Activated naive CD8-positive, alpha-beta T cell treated with anti-CD3 and anti-CD28 coated beads for 36 hours (primary cell): ENCODE results near the gene IGFL2. TPM values are rescaled to one million over a fixed set of nuclear protein-coding genes. Genes with fewer than 3 reads are reported as not detected.
"Not testable (repeated sequence)": the region's sequence is repeated elsewhere in the genome, so short reads cannot be mapped to it uniquely, and the experiment has no call there.

Source experiments
- DNase-seq: peaks from one replicate; pipeline ENCODE4 v3.0.0; 2021
- H3K27ac Mint-ChIP-seq: one replicate; pipeline ENCODE4 v1.8.0; 2022; ENCODE audit warnings: mild to moderate bottlenecking, moderate library complexity, mixed read lengths
- H3K27me3 Mint-ChIP-seq: one replicate; pipeline ENCODE4 v1.8.0; 2022; ENCODE audit warnings: mild to moderate bottlenecking, mixed read lengths
- H3K36me3 Mint-ChIP-seq: one replicate; pipeline ENCODE4 v1.8.0; 2021; ENCODE audit warnings: mild to moderate bottlenecking, mixed read lengths
- H3K4me1 Mint-ChIP-seq: one replicate; pipeline ENCODE4 v1.8.0; 2021; ENCODE audit warnings: mixed read lengths
- H3K4me3 Mint-ChIP-seq: one replicate; pipeline ENCODE4 v1.8.0; 2022; ENCODE audit warnings: mild to moderate bottlenecking, moderate library complexity, mixed read lengths
- H3K9me3 Mint-ChIP-seq: one replicate; pipeline ENCODE4 v1.8.0; 2022; ENCODE audit warnings: mixed read lengths
- total RNA-seq, 2 experiments: library from RNA; stranded (reverse); gene quantifications; one replicate each; pipeline ENCODE4 v1.2.3, GENCODE V29; 2021

Gene IGFL2
- total RNA-seq, 2 experiments from 2014 or later: not detected

DNA sequence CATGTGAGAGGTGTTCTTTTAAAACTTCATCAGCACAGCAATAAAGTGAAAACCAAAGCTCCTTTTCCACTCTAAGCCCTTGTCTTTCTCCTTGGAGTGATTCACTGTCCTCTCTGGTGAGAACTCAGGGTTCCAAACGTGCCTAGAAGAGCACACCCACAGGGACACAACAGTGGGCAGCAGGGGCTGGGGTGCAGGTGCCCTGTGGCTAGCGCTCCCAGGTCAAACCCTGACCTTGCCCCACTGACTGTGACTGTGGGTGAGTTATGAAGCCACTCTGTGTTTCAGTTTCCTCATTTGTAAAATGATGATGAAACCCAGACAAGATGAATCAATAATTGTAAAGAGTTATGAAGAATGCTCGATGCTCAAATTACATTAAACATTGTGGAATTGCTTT is 43.9 kb downstream of the IGFL2 start:
- no peak for DNase-seq
- no peaks in the 10 kb centered on the region for H3K9me3 Mint-ChIP-seq
- no peaks in the 10 kb centered on the region for H3K36me3 Mint-ChIP-seq
- peaks cover 75% of the 10 kb centered on the region for H3K27me3 Mint-ChIP-seq
- no peak overlapping the region for H3K27ac Mint-ChIP-seq
- no peak overlapping the region for H3K4me3 Mint-ChIP-seq
- no peaks in the 10 kb centered on the region for H3K4me1 Mint-ChIP-seq

DNA sequence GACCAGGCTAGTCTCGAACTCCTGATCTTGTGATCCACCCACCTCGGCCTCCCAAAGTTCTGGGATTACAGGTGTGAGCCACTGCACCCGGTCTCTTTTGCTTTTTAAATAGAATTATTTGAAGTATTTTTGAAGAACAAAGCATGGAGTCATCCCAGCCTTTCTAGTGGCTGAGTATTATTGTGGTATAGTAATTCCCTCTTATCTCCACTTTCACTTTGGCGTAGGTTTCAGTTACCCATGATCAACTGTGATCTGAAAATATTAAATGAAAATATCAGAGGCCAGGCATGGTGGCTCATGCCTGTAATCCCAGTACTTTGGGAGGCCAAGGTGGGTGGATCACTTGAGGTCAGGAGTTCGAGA is 44.6 kb downstream of the IGFL2 start:
- H3K4me3 Mint-ChIP-seq, DNase-seq, H3K4me1 Mint-ChIP-seq, H3K36me3 Mint-ChIP-seq, H3K27ac Mint-ChIP-seq, H3K9me3 Mint-ChIP-seq: not testable (repeated sequence)
- peaks cover 81% of the 10 kb centered on the region for H3K27me3 Mint-ChIP-seq

DNA sequence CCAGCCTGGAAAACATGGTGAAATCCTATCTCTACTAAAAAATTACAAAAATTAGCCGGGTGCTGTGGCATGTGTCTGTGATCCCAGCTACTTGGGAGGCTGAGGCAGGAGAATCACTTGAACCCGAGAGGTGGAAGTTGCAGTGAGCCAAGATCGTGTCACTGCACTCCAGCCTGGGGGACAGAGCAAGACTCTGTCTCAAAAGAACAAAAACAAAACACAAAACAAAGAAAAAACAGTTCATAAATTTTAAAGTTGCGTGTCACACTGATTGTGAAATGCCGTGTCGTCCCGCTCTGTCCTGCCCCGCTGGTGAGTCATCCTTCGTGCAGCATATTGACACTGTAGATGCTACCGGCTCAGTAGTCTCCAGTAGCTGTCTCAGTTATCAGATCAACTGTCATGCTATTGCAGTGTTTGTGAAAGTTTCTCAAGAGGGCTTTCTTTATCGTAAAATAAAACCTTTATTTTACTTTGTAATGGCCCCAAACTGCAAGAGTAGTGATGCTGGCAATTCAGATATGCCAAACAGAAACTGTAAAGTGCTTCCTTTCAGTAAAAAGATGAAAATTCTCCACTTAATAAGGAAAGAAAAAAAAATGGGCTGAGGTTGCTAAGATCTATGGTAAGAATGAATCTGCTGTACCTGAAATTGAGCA is 45.1 kb downstream of the IGFL2 start:
- no peak overlapping the region for H3K27ac Mint-ChIP-seq
- H3K9me3 Mint-ChIP-seq: no peaks in the 10 kb centered on the region
- H3K27me3 Mint-ChIP-seq: peaks cover 79% of the 10 kb centered on the region
- no peak overlapping the region for H3K4me3 Mint-ChIP-seq
- H3K36me3 Mint-ChIP-seq: no peaks in the 10 kb centered on the region
- no peak for DNase-seq
- H3K4me1 Mint-ChIP-seq: no peaks in the 10 kb centered on the region

DNA sequence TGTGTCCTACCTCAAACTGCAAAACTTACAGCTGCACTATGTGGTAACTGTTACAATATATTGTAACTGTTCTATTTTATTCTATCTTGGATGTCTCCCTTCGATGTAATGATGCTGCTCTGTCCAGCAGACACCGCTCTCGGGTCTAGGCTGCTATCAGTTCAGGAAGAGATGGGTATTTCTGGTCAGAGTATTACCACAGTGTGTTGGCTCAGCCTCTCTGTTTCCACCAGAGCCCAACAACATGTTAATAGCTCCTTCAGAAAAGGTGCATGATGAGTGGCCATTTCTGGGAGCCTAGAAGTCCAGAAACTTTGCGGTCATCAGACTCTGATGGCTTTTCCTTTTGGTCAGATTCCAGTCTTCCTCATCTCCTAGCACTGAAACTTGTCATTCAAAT is 45.6 kb downstream of the IGFL2 start:
- peaks cover 79% of the 10 kb centered on the region for H3K27me3 Mint-ChIP-seq
- no peaks in the 10 kb centered on the region for H3K9me3 Mint-ChIP-seq
- no peaks in the 10 kb centered on the region for H3K4me1 Mint-ChIP-seq
- no peak overlapping the region for H3K4me3 Mint-ChIP-seq
- no peak overlapping the region for H3K27ac Mint-ChIP-seq
- DNase-seq: no peak
- no peaks in the 10 kb centered on the region for H3K36me3 Mint-ChIP-seq

DNA sequence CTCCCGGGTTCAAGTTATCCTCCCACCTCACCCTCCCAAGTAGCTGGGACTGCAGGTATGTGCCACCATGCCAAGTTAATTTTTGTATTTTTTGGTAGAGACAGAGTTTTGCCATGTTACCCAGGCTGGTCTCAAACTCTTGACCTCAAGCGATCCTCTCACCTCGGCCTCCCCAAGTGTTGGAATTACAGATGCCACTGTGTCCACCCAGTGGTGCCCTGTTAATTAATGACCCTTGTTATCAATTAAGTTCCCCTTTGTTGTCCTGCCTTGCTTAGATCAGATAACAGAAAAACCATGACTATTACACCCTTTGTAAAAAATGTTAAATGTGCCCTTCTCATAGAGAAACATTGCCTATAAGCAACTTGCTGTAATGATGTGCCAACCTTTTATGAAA is 47.1 kb downstream of the IGFL2 start:
- Mint-ChIP-seq H3K27me3 (peaks cover 68% of the 10 kb centered on the region), H3K4me3 (no peak overlapping the region), H3K9me3 (no peaks in the 10 kb centered on the region), H3K36me3 (no peaks in the 10 kb centered on the region), H3K4me1 (no peaks in the 10 kb centered on the region), H3K27ac (no peak overlapping the region)
- DNase-seq: no peak

DNA sequence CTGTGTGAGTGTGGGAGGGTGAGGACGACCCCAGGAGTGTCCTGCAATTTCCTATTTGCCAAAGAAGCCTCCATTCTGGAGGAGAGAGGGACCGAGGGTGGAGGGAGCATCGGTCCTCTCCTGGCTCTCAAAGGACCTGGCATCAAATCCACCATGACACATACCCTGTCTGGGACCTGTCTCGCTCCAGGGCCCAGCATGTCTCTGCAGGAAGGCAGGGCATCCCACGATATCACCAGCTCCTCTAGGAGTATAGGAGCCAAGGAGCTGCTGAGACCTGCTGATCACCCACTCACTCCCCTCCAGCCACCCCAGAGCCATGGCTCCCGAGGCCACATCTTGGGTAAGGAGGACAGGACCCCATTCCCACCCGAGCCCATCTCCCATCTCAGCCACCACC is 47.9 kb downstream of the IGFL2 start:
- not testable (repeated sequence) for H3K4me1 Mint-ChIP-seq, H3K27ac Mint-ChIP-seq

DNA sequence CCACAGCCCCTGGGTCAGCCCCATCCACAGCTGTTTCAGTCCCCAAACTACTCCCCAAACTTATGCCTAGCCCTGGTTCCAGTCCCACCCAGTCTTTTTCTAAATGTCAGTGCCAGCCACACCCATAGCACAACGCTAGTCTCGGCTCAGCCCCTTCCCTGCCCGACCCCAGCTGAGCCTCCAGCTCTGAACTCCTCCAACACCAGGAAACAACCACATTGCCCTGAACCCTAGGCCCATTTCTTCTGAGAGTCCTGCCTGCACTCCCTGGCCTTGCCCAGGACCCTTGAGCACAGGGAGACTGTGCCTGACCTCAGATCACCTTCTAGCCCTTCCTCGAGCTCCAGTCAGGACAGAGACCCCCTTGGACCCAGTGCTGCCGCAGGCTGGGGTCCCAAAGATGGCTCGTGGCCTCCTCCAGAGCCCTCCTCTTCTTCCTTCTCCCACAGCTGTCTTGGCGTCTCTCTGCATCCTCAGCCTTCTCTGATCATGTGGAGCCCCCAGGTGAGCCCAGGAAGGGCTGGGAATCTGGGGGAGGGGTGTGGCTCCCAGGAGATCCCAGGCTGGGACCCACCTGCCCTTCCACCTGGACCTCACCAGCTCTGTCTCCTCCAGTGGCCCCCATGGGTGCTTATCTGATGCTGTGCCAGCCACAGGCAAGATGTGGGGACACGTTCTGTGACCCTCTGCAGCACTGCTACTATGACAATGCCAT is 48.5 kb downstream of the IGFL2 start:
- Mint-ChIP-seq H3K4me3 (no peak overlapping the region), H3K27ac (no peak overlapping the region), H3K9me3 (no peaks in the 10 kb centered on the region), H3K36me3 (no peaks in the 10 kb centered on the region), H3K27me3 (peaks cover 58% of the 10 kb centered on the region), H3K4me1 (no peaks in the 10 kb centered on the region)
- DNase-seq: no peak

More for the DNA sequence above, 47.9 kb downstream of the IGFL2 start:
- not testable (repeated sequence) for H3K4me3 Mint-ChIP-seq, DNase-seq, H3K9me3 Mint-ChIP-seq, H3K36me3 Mint-ChIP-seq
- H3K27me3 Mint-ChIP-seq: peaks cover 60% of the 10 kb centered on the region

DNA sequence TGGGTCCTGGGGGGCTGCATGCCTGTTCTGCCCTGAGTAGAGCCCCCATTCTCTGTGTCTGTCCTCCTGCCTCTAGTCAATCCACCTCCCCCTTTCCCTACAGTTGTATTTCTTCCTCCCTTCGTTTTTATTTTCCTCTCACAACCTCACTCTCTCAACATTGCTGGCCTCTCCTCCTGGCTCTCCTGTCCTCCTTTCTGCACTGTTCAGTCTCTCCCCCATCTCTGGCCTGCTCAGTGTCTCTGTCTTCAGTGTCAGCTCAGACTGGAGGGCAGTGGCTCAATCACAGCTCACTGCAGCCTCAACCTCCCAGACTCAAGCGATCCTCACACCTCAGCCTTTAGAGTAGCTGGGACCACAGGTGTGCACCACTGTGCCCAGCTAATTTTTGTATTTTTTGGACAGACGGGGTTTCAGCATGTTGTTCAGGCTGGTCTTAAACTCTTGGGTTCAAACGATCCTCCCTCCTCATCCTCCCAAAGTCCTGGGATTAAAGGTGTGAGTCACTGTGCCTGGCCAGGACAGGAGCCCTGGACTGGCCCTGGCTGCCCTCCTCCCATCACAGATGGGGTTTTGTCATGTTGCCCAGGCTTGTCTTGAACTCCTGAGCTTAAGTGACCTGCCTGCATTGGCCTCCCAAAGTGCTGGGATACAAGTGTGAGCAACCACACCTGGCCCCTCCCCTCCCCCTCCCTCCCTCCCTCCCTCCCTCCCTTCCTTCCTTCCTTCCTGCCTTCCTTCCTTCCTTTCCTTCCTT is 49.5 kb downstream of the IGFL2 start:
- Mint-ChIP-seq H3K4me1 (no peaks in the 10 kb centered on the region), H3K27me3 (peaks cover 61% of the 10 kb centered on the region), H3K4me3 (no peak overlapping the region), H3K27ac (no peak overlapping the region), H3K9me3 (no peaks in the 10 kb centered on the region), H3K36me3 (no peaks in the 10 kb centered on the region)
- DNase-seq: no peak

DNA sequence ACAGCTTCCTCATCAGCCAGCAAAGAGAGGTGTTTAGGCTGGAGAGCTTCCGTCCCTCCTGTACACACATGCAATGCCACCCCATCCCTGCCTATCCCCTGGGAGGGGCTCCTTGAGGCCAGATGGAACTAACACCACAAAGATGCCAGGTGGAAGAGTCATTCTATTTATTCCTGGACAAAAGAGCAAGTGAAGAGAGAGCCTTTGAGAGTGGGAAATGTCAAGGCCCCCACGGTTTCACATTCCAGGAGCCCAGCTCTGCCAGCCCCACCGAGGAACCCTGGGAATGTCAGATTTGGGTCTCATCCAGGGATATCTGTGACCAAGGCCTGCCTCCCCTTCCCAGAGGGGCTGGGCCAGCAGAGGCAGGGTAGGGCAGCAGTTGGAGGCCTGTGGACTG is 50.7 kb downstream of the IGFL2 start:
- Mint-ChIP-seq H3K27me3 (peaks cover 52% of the 10 kb centered on the region), H3K36me3 (no peaks in the 10 kb centered on the region), H3K4me3 (no peak overlapping the region), H3K4me1 (no peaks in the 10 kb centered on the region), H3K9me3 (no peaks in the 10 kb centered on the region), H3K27ac (no peak overlapping the region)
- DNase-seq: no peak

DNA sequence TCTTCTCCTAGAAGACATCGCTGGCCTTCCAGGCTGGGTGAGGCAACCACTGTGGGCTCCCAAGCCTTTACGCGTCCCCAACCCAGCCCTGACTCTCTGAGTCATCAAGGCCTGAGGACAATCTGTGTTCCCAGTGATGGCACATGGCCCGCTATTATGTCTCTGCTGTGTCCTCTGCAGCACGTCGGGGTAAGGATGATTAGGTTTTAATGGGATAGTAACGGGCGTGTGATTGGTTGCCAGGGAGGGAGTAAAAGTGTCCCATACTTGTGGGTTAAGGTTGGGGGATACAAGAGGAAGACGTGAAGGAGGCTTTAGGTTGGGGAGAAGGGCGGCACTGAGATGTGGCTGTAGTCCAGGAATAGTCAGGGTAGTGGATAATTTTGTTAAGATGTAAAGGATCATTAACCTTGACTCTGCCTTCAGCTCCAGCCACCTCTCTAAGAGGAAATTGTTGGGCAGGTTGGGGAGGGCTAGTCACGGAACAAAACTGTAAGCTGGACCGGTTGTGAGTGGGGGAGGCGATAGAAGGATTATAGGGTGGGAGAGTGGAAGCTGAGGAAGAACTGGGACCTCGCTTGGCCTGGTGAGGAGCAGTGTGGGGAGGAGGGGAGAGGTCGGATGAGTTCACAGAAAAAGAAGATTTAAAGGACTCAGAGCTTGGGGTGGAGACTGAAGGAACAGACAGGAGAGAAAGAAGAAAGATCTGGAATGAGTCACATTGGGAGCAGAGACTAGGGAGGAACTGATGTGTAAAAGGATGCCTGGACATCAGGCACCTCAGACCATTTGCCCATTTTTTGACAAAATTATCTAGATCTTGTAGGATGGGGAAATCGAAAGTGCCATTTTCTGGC is 53.6 kb downstream of the IGFL2 start:
- no peaks in the 10 kb centered on the region for H3K9me3 Mint-ChIP-seq
- no peak overlapping the region for H3K4me3 Mint-ChIP-seq
- H3K27me3 Mint-ChIP-seq: peaks cover 27% of the 10 kb centered on the region
- H3K27ac Mint-ChIP-seq: no peak overlapping the region
- no peaks in the 10 kb centered on the region for H3K4me1 Mint-ChIP-seq
- no peak for DNase-seq
- H3K36me3 Mint-ChIP-seq: no peaks in the 10 kb centered on the region

DNA sequence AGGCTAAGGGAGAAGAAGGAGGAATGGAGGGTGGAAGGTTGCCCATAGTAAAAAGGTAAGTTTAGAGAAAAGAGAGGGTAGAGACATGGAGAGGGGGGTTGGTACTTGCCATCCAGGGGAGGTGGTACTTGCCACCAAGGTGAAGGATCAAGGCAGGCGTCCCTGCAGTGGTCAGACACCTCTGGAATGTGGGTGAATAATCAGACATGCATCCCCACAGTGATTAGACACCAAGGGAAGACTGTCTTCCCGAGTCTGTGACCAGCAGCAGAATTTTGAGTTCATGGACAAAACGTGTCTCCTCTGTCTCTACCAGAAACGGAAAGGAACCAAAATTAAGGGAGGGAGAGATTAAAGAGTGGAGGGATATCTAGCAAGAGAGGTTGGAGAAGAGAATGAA is 54.4 kb downstream of the IGFL2 start:
- Mint-ChIP-seq H3K4me3 (no peak overlapping the region), H3K27me3 (peaks cover 21% of the 10 kb centered on the region), H3K27ac (no peak overlapping the region), H3K9me3 (no peaks in the 10 kb centered on the region), H3K4me1 (no peaks in the 10 kb centered on the region), H3K36me3 (no peaks in the 10 kb centered on the region)
- no peak for DNase-seq

DNA sequence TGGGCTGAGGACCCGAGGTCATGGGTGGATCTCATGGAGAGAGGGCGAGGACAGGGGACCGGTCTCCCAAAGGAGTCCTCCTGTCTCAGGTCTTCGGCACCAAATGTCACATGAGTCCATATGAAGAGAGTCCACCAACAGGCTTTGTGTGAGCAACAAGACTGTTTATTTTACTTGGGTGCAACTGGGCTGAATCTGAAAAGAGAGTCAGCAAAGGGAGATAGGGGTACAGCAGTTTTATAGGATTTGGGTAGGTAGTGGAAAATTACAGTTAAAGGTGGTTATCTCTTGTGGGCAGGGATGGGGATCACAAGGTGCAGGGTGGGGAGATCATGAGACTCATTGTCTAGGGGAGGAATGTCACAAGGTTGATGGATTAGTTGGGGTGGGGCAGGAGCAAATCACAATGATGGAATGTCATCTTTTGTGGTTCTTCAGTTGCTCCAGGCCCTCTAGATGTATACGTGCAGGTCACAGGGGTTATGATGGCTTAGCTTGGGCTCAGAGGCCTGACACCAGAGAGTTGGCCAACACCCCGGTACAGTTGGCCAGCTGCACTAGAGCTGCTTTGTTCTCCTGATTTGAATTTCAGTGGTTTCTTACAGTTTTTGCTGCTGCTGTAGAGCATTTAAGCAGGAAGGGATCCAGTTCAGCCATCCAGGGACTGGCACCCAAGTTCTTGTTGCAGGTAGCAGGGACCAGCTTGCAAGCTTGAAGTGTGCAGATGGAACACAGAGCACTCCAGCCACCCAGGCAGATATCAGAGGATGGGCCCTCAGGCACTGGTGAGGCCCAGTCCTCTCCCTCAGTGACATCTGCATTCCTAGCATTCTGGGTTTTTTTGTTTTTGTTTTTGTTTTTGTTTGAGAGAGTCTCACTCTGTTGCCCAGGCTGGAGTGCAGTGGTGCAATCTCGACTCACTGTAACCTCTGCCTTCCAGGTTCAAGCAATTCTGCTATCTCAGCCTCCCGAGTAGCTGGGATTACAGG is 55.1 kb downstream of the IGFL2 start:
- H3K27ac Mint-ChIP-seq: no peak overlapping the region
- H3K27me3 Mint-ChIP-seq: peaks cover 20% of the 10 kb centered on the region
- no peak for DNase-seq
- H3K36me3 Mint-ChIP-seq: no peaks in the 10 kb centered on the region
- no peak overlapping the region for H3K4me3 Mint-ChIP-seq
- H3K4me1 Mint-ChIP-seq: no peaks in the 10 kb centered on the region
- H3K9me3 Mint-ChIP-seq: no peaks in the 10 kb centered on the region

DNA sequence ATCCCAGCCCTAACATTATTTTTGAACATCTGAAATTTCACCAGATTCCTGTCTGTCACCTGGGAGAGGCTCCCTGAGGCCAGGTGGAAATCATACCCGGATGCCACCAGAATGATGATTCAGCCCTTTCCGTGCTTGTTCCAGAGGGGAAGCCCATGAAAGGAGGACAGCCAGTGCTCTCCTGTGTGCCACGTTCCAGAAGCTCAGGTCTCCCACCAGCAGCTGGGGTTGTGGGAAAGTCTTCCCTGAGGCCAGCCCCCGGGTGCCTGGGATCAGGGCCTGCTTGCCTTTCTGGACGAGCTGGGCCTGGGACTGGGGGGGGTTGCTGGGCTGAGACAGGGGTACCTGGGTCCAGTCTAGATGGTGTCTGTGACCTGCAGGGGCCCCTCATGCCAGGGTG is 56.0 kb downstream of the IGFL2 start:
- Mint-ChIP-seq H3K27me3 (peaks cover 22% of the 10 kb centered on the region), H3K4me3 (no peak overlapping the region)

More for the DNA sequence above, 56.0 kb downstream of the IGFL2 start:
- H3K36me3 Mint-ChIP-seq: no peaks in the 10 kb centered on the region
- H3K9me3 Mint-ChIP-seq: no peaks in the 10 kb centered on the region
- H3K27ac Mint-ChIP-seq: no peak overlapping the region
- DNase-seq: no peak
- H3K4me1 Mint-ChIP-seq: peaks cover 6% of the 10 kb centered on the region
